GM18498 (cell line): ENCODE results near the gene PPA2.

Source experiments
- ATAC-seq: cut with Tn5 transposase; IDR thresholded peaks from one replicate; pipeline ENCODE4 v1.9.1; 2021; ENCODE audit warnings: mild to moderate bottlenecking, moderate library complexity; ENCODE audit not compliant: unreplicated experiment

PPA2 gene

DNA sequence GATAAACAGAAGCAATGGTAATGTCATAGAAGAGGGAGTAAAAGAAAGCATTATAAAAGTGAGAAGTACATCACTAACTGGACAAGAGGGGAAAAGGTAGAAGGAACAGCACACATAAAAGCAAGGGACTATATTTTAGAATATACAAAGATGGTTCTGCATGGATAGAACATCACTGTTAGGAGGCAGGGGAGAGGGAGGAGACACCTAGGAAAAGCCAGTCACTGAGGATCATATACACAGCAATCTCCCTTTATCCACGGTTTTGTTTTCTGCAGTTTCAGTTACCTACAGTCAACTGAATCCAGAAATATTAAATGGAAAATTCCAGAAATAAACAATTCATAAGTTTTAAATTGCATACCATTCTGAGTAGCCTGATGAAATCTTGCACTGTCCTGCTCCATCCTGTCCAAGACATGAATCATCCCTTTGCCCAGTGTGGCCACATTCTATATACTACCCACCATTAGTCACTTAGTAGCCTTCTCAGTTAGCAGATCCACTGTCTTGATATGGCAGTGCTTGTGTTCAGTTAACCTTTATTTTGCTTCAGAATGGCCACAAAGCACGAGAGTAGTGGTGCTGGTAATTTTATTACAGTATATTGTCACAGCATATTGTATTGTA is 74.2 kb downstream of the PPA2 start:
- ATAC-seq, result no peak

- ATAC-seq, result no peak
Measured at GRCh38 chr4:105392858-105393257, 81.0 kb downstream of the PPA2 start.

DNA sequence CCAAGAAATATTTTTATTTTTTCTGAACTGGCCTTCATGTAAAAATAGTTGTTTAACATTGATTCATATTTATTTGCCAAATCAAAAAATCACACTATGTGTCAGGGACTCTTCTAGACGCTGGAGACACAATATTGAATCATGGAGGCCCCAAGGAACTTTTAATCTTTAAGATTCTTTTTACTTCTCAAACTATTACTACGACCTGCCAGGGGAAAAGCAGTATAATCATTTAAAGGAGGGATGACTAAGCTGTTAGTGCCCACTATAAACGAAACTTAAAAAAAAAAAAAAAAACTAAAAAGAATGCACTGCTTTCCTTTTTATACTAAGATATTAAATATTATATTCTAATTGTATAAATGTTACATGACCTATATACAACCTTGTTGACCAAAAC is 84.7 kb downstream of the PPA2 start:
- no peak for ATAC-seq

DNA sequence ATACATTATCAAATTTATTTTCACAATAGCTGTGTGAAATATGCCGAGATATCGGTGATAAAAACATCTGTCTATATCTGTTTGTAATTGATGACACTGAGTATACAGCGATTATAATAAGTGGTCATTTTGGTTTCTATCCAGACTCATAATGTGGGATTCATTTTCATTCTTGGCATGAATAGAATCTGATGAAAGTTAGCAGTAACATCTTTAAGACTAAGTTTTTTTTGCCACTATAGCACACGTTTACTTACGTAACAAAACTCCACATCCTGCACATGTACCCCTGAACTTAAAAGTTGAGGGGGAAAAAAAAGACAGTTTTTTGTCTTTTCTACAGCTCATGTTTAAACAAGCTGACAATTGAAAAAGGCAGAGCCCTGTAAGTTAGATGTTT is 86.4 kb downstream of the PPA2 start:
- ATAC-seq, result no peak

- ATAC-seq, result no peak
Measured at GRCh38 chr4:105386012-105386411, 87.8 kb downstream of the PPA2 start.

- no peak for ATAC-seq
Measured at GRCh38 chr4:105374071-105374470, 99.8 kb downstream of the PPA2 start.

- no peak for ATAC-seq
Measured at GRCh38 chr4:105373324-105373723, 100.5 kb downstream of the PPA2 start.

GRCh38 chr4:105369988-105370387 is 103.9 kb downstream of the PPA2 start:
- ATAC-seq, result no peak

DNA sequence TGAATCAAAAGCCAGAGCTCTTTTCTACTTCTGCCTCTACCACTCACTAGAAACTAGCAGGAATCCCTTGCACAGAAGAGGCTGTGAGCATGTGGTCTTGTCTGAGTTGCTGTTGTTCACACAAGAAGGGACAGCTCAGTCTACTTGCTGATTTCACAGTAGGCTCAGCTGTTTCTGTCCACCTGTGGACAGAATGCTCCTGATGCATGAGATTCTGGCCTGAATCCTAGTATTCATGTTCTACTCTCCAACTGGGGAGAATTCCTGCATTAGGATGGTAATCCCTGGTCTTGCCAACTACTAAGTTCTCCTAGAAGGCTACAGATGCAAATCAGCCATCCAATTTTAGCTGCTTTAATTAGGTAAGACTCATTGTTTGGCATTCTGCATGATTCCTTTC is 112.8 kb downstream of the PPA2 start:
- no peak for ATAC-seq

- ATAC-seq, result no peak
Measured at GRCh38 chr4:105357258-105357980, 116.4 kb downstream of the PPA2 start.

GRCh38 chr4:105356194-105356593 is 117.7 kb downstream of the PPA2 start:
- no peak for ATAC-seq

- ATAC-seq, result peak; percentile 66
Measured at GRCh38 chr4:105352826-105353225, 121.0 kb downstream of the PPA2 start.

- no peak for ATAC-seq
Measured at GRCh38 chr4:105351861-105352260, 122.0 kb downstream of the PPA2 start.

GRCh38 chr4:105350859-105351490 is 122.9 kb downstream of the PPA2 start:
- no peak for ATAC-seq

GRCh38 chr4:105348719-105349118 is 125.1 kb downstream of the PPA2 start:
- no peak for ATAC-seq

DNA sequence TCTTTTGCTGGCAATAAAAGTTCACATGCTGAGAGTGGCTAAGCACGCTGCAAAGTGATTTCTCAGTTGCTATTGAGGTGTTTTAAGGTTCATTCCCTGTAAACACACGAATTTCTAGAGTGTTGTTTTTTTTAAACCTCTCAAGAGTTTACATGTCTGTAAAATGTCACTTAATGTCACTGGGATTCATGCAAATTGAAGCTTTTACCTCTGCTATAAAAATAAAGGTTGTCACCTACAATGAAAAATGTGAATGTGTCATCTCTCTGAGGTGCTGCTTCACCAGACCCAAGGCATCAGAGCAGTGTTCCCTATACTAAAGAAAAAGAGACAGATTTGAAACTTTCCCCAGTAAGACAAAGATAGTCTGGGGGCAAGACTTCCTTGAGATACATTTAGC is 127.0 kb downstream of the PPA2 start:
- ATAC-seq, result no peak

DNA sequence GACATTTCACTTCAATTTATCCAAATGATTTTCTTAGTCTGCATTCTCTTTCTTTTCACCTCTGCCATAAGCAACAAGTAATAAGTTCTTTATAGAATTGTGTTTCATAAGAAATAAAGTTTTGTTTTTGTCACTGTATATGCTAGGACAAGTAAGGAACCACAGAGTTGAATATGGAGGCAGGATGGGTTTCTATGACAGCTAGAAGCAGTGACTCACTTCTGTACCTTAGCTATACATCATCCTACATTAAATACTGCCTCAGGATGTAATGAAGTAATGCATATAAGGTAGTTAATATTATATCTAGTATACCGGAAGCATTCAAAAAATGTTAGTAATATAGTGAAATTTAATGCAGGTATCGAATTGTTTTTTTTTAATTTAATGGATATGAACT is 128.0 kb downstream of the PPA2 start:
- no peak for ATAC-seq

- no peak for ATAC-seq
Measured at GRCh38 chr4:105345358-105345757, 128.5 kb downstream of the PPA2 start.

DNA sequence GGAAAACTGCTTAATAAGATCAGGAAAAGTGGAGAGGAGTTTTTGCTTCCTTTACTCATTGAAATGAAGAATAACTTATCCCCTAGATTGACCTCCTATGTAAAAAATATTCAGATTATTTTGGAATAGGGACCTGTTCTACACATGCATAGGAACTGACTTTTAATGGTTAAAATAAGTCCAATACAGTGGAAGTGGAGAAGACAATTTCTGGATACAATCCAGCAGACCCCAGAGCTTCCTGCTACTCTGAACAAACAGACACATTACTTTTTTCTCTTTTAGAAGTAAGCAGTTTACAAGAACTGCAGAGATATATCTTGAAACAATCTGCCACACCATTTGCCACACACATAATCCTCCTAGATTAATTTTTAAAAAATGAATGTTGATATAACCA is 129.7 kb downstream of the PPA2 start:
- no peak for ATAC-seq

- no peak for ATAC-seq
Measured at GRCh38 chr4:105343146-105343931, 130.5 kb downstream of the PPA2 start.

- ATAC-seq, result no peak
Measured at GRCh38 chr4:105329081-105329480, 144.8 kb downstream of the PPA2 start.

- no peak for ATAC-seq
Measured at GRCh38 chr4:105327956-105328355, 145.9 kb downstream of the PPA2 start.
